ENCODE data around the gene TSPO2. TPM values are rescaled to one million over a fixed set of nuclear protein-coding genes. Genes with fewer than 3 reads are reported as not detected.
A peak's percentile ranks its signal among the peaks of the same experiment; 100 is the strongest.

TSPO2 gene
- polyA plus RNA-seq, 1 donor: 0.76 TPM

DNA sequence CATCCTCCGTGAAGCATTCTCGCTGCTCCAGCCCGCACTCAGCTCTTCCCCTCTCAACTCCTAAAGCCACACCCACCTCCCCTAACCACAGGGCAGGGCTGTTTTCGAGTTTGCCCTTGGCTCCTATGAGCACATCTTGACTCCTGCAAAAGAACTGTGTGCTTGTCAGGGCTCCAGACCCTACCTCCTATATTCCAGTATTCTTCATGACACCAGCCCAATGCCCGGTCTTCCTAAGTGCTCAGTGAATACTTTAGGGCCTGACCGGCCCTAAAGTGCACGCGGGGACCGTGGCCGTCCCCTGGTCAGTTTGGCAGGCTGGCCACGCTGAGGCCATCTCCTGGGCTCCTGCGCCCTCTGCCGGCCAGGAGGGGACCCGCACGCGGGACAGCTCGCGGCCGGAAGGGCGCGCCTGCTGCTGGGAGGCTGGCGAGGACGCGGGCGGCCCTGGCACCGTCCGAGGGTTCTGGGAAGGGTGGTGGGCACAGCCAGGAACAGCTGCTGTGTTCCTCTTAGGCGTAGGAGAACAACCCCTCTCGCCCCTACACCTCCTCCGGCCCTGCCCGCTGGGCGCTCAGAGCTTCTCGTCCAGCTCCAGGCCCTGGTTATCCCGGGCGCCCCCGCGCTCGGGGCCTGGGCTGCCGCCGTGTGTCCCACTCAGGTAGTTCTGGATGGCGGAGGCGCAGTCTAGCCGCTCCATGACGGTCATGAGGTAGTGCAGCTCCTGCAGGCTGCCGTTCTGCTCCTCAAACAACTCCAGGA is 14.3 kb upstream of the TSPO2 start:
- peak; percentile 89 for DNase-seq

DNA sequence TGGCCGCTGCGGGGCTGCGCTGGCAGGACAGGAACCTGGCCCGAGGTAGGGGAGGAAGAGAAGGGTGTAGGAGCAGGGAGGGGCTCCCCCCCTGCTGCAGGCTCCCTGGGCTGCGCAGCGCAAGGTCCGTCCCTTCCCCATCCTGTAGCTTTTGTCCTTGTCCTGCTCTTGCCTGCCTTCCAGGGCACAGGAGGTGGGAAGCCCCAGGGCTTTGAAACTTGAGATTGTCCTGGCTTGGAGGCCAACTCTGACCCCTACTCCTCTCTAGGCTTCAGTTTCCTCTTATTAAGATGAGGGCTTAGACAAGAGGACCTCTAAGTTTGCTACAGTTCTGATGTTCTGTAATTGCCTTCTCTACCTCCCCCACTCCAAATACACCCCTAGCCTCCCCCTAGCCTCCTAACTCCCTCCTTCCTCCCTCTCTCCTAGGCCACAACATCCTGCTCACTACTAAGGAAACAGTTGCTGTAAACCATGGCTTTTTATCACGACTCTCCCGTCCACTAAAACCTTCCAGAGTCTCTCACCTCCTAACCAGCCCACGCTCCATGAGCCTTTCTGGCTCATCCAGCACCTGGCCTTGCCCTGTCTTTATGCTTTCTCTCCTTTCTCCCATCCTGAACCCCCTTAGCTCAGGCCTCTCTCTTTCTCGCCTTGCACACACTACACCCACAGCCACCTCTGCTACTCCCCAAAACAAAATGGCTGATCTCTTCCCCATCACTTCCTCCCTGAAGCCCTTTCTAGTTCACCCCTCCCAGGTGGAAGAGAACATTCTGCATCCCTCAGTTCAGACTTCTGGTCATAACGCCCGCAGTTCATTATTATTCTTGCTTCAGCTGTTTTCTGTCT is 13.5 kb upstream of the TSPO2 start:
- peak; percentile 64 for DNase-seq

DNA sequence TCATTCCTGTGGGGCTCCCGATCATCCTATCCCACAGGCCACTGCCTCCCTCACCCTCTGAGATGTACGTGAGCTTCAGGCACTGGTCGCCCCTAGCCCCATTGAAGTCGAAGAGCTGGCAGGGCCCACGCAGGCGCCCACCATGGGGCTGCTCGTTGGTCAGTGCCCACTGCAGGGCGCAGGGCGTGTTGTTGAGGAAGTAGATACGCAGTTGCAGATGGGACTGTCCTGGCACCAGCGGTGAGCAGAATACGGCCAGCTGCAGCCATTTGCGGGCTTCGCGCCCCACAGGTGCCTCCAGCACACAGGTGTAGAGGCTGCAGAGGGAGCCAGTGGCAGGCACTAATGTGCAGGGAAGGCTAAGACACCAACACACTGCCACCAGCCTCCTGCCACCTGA is 9.4 kb upstream of the TSPO2 start:
- no peak for DNase-seq

DNA sequence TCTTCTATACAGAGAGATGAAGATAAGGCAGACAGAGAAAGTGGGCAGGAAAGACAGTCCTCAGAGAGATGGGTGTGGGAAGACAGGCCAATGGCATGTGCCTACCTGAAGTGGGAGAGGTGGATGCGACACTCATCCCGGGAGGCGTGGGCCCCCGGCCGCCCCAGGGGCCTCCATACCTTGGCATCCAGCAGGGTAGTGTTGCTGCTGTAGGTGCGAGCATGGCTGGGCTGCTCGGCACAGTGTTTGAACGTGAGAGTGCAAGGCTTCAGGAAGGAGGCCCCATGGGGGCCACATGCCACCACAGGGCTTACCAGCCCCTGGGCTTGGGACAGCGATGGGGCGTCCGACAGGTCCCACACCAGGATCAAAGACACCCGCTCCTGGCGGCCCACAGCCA is 8.5 kb upstream of the TSPO2 start:
- DNase-seq: no peak

DNA sequence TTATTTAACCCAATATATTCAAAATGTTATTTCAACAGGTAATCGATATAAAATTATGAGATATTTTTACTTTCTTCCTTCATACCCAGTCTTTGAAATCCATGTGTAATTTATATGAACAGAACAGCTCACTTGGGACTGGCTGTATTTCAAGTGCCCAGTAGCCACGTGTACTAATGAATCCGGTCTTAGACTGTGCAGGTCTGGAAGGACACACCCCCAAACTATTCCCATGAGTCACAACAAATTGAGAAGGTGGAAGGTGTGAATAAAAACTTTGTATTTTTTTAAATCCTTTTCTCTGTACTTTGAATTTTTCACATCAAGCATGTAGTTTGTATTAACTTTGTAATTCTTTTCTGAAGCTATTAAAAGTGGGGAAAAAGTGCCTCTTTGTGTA is 6.1 kb upstream of the TSPO2 start:
- no peak for DNase-seq

DNA sequence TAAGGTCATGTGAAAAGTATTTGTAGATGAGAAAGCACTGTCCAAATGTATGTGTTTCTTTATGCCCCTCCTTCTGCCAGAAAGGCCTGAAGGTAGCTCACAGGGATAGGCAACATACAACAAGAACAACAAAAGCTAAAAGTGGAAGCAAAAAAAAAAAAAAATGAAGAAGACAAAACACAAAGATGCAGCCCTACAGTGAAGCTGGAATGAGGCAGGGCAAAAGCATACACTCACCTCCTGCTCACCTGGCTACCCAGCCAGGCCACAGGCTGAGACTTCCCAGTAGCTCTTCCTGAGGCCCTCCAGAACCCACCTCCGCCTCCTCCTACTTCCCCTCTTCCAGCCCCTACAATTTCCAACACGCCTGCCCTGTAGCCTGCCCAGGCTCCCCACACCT is 5.7 kb upstream of the TSPO2 start:
- no peak for DNase-seq

DNA sequence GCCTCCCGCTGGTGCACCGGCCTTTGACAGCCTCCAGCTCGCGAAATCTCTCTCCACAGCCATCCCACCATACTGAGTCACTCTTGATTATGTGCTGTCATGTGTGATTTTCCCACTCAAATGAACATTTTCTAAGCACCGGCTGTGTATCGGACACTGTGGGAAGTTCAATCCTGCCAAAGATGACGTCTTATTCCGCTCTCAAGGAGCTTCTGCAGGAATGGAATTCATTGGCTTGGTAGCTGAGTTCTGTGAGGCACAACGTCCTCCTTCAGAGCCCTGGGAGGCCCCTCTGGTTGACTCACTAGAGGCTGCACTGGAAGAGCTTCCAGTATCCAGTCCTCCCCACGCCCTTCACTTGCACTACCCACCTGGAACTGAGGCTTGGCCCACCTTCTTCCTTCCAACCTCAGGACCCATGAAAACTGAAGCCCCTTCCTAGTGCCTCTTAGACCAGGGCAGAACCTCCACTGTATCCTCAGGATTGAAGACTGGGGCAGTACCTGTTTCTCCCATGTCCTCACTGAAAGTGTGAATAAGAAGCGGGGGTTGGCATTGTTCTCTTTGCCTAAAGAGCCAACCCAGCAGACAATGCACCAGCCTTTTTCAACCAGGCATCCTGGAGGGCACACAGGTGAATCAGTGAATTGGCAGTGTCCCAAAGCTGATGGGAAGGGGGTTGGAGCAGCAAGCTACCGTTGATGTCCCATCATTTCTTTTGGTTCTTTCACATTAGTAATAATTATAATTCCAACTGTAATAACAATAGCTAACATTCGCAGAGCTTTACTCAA is 5.0 kb upstream of the TSPO2 start:
- DNase-seq: no peak

DNA sequence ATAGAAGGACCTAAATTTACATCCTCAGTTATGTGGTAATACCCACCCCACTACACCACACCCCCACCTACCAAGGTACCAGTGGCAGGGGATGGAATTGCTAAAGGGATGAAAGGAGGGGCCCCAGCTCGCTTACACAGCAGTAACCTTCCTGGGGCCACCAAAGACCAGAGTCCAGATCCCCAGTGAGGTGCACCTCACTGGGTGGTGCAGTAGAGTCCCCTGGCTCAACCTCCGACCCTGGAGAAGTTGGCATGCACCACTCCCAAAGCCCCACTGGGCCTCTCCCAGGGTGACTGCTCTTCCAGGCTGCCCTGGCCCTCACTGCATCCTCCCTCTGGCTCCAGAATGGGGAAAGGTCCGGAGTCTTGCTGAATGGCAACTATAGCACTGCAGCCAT is 4.1 kb upstream of the TSPO2 start:
- no peak for DNase-seq

DNA sequence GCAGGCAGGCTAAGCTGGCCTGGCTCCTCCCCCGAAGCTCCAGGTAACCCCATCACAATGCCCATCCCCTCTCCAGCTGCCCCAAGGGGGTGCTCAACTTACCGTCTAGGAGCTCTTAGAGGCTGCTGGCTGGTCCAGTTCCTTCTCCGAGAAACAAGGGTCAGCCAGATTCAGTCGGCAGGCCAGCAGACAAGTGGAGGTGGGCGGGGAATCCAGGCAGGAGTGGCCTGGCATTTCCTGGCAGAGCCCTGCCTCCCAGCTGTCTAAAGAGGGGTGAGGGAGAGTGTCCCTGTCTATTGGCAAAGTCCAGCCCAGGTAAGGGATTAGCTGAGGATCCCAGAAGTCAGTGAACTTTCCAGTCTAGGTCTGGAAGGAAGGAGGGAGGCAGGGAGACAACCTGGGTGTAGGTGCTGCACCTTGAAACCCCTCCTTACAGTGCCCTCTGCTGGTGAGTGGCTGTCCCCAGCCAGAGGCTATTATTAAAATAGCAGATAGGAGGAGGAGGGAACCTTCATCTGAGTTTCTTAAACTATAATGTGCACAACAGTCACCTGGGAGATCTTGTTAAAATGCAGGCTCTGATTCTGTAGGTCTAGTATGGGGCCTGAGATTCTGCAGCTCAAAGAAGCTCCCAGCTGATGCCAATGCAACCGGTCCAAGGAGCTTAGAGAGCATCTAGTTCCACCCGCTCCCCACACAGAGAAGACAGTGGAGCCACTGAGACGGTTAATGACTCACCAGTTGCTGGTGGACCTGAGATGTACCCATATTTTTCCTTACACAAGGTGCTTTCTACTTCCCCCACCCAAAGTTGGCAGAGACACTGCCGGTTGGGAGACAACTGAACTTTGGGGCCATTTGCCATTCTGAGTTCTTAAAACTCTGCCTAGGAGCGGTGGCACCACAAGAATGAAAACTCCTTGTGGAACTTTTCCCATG is 2.9 kb upstream of the TSPO2 start, which contains the start of gene UNC5CL:
Gene UNC5CL, minus strand, starts transcription at position 162 of the 939 bp plus-strand sequence. CDS start 4,147 bp downstream, outside the sequence.
- no peak for DNase-seq

DNA sequence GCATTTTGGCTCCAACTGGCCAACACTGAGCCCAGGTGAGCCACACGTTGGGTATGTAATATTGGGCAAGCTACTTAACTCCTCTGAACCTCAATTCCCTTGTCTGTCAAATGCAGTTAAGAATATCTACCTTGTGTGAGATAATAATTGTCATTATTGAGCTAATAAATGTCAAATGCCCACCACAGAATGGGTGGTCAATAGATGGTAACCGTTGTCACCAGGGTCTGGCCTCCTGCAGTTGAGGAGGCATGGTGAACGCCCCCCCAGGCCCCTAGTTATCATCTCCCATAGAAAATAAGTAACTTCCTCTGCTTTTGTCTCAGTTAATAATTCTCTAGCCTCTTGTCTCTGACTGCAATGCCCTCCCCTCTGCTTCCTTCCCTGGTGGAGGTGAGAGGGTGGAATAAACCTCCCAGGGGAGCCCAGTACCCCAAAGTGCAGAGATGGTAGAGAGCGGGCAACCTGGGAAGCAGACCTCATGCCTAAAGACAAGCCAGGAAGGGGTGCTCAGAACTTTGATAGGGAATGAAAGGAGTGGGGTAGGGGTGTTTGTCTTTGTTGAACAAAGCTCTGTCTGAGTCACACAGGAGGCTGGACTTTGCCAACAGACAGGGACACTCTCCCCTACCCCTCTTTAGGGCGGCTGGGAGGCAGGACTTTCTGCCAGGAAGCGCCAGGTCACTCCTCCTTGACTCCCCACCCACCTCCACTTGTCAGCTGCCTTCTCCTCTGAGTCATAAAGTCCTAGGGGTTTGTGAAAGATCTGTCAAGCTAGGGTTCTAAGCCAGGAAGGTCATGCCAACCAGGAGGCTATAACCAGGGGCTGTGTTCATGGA is 1.9 kb upstream of the TSPO2 start:
- DNase-seq: no peak

DNA sequence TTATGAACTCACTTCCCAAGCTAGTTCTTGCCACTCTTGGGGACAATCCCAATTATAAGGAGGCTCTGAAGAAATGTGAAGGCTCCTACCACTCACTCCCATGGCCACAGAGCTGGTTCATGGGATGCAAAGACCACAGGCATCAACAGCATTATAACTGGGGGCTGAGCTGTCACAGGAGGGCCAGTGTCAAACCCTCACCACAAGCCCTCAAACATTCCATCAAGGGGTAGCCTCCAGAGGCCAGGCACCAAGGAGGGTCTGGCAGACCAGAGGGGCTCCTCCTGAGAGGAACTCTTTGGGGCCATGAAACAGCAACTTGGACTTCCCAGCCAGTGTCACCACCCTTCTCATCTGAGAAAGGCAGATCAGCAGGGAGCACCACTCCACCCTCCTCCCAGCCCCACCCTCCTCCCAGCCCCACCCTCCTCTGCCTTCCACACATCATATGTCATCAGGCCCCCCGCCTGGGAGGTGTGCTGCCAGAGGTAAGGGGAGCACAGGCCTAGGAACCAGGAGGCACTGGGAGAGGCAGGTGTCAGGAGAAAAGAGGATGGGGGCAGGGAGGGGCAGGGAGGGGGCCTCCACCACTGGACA is 1.2 kb upstream of the TSPO2 start:
- DNase-seq: no peak

DNA sequence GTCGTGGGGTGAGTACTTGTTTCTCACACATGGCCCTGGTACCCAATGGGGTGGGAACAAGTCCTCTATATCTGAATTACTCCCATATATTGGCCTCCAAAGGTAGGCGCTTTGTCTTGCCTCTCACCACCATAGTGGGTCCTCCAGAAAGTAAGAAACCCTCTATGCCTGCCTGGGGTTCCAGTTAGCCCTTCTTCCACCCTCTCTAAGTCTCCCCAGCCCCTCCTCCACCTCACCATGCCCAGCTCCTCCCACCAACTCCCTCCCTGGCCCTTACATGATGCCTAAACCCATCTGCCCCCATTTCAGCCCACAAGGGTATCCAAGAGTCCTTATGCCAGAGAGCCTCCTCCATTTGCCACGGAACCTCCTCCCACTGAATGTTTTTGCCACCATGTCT is 884 bp downstream of the TSPO2 start:
- no peak for DNase-seq

DNA sequence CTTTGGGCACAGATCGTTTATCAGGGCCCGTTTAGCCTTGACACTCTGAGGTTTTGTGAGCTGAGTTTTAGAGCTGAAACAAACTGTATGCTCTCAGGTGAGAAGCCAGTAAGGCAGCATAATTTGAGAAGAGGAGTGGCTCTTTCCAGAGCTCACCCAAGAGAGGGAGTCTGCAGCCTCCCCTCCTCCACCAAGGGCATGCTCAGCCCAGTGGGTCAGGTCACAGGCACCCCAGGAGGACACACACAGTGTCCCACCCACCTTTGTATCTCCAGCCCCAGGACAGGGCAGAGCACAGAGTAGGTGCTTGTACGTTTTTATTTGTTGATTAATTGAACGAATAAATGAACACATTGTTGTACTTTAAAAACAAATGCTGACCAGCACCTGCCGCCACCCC is 3.4 kb downstream of the TSPO2 start:
- no peak for DNase-seq

DNA sequence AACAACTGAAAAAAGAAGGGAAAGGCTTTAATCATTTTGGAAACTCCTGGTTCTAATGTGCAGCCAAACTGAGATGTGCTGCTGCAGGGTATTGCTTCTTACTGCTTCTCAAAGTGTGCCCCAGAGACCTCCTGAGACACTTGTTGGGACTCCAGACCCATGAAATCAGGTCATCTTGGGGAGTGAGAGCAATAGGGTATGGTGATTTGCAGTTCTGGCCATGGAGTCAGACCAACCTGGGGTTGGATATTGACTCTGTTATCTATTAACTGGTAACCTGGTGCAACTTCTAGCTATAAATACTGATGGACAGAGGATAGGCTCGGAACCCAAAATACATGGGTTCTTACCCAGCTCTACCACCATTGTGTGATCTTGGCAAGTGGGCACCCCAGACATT is 3.8 kb downstream of the TSPO2 start:
- no peak for DNase-seq

DNA sequence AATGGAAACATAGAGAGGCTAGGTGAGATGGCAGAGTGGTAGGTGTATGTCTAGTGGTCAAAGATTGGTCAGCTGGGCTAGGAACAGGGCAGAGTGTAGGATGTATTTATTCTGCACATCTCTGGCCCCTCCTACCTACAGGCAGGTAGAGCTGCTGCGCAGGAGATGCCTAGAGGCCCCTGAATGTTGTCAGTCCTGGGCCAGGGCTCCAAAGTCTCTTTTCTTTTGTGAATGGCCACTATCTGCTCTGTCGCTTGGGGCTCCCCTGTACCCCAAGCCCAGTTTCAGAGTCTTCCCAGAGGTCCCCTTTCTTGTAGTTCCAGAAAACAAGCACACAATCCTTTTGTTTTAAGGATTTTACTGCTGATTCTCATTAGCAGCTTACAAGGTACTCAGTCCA is 5.0 kb downstream of the TSPO2 start:
- DNase-seq: no peak

DNA sequence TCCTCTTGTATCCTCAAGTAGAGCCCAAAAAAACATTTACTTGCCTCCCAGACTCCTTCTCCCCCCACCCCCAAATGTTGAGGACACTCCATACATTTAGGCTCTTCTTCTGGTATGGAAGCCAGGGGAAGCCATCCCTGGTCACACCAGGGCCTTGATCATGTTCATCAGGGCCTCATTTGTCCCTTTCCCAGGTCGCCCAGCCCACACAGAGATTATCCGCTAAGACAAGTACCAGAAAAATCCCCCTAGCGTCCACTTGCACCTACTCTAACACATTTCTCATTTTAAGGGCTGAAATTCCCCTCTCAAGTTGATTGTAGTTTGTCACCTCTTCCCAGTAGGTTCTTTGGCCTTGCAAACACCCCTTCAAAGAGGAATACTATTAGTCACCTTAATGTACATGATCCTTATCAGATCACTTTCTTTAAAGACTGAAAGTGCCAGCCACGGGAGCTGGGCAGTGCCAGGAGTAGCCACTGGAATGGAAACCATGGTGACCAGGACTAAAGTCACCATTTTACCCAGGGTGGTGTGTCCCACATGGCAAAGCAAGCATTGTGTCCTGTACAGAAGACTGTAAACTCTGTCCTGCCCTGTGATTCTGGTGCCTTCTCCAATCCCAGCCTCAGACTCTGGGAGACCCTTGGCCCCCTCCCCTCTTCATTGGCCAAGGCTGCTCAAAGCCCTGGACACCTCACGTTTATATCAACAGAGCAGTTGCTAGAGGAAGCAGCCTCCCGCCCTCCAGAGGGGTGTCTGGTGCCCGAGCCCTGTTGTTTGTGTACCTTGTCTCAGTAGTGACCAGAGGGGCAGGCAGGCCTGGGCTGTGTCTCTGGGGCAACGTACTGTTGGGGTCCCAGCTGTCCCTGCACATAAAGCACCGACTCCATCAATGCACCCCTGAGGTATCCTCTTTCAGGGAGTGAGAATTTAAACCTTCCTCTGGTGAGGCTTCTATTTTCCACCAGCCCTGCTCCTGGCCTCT is 5.8 kb downstream of the TSPO2 start:
- no peak for DNase-seq

DNA sequence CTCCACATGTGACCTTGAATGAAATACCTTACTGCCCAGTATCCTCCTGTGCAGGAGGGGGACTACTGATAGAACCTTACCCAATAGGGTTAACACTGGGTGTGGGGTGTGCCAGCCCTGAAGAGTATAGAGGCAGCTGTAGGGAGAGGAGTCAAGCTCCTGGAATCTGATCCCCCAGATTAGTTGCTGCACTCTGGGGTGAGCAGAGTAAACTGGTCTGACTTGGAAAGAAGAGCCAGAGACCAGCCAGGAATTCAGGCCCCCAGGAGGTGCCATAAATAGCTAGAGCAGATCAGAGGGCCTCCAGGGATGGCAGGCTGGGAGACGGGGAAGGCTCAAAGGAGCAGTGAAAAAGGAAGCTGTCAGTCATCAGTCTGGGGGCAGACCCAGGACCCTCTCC is 7.3 kb downstream of the TSPO2 start:
- DNase-seq: no peak

DNA sequence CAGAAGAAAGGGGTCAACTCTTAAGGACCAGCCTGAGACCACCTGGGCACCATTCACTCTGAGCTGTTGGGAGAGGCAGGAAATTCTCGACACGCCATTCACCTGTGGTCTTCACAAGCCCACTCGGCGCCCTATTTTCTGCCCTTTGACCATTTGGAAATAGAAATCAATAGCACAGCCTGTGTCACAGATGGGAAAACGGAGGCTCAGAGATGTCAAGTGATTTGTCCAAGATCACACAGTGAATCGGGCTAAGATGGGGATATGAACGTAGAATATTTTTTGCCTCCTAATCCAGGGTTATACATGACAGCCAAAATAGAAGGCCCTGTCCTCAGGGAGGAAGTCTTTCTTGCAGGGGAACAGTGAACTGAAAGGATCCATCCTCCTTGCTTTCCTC is 7.7 kb downstream of the TSPO2 start:
- DNase-seq: no peak

DNA sequence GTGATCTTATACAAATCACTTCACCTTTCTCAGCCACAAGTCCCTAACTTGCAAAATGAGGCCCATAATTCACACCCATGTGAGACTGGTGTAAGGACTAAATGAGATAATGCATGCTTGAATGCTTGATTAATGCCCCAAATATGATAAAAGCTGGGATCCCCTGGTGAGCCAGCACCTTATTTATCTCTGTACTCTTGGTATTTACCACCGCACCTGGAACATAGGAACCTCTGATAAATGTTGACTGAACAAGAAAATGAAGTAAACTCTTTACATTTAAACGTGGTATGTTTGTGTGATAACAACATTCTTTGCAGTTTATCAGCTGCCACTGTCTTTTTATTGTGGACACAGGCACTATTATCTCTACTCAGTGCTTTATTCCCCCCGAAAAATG is 8.3 kb downstream of the TSPO2 start:
- no peak for DNase-seq

Data from left kidney (tissue), 2 donors.